ENCODE measurements around the gene LMF1.

DNA sequence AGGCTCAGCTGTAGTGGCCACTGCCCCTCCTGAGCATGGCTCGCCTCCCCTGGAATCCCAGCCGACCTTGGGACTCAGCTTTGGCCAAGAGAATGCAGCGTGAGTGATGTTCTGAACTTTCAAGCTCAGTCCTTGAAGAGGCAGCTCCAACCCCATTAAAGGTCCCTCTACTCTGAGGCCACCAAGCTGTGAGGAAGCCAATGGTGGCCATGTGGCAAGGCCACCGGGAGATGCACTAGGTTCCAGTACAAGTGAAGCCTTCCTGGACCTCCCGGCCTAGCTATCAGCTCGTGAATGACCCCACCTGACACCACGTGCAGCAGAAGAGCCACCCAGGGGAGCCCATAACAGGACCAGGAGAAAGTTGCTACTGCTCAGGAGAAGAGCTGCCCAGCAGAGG lies 88.5 kb downstream of the LMF1 start:
- no peak for TF ChIP-seq POLR2A (IDR thresholded peaks at IDR 0.05; ENCODE audit: low read depth, low read length)
- TF ChIP-seq POLR2AphosphoS5 (IDR thresholded peaks at IDR 0.05; ENCODE audit: low read depth, low read length), result no peak
- TF ChIP-seq TAF1 (IDR thresholded peaks at IDR 0.05; ENCODE audit: low read depth, low read length), result no peak
- TF ChIP-seq POU2F2 (IDR thresholded peaks at IDR 0.05; ENCODE audit: low read depth, low read length), result no peak

Measured in GM12891 (cell line).